Loucy (cell line): ENCODE data around the gene BCAS3.

Experiments
- EZH2phosphoT487 ChIP-seq: fragments of 200-600 bp; IDR thresholded peaks from 2 replicates; pipeline ENCODE4 v1.6.1; 2018; ENCODE audit warnings: antibody characterized with exemption, mild to moderate bottlenecking, moderate library complexity, borderline replicate concordance
- TF ChIP-seq, protein P1 (sequence below): fragments of 200-600 bp; sonication (generic); conservative IDR thresholded peaks from 2 replicates; pipeline ENCODE4 v1.5.1; 2014; ENCODE audit warnings: mild to moderate bottlenecking, antibody characterized with exemption, low read length

DNA sequence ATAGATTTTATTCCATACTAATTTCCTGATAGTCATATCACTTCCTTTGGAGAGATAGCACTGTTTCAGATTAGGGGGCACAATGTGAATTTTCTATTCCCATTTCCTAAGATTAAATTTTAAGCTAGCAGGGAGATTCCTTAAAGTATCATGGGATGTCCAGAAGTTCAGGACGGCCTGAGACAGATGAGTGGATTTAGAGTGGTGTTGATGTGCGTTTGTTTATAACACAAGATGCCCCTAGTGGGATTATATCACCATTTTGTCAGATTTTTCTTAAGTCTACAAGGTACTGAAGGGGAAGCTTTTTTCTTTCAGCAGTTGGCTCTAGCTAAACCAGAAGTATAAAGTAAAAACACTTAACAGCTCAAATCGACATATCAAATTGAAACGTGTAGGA, 538.4 kb downstream of the BCAS3 start:
- TF ChIP-seq, protein P1, sequence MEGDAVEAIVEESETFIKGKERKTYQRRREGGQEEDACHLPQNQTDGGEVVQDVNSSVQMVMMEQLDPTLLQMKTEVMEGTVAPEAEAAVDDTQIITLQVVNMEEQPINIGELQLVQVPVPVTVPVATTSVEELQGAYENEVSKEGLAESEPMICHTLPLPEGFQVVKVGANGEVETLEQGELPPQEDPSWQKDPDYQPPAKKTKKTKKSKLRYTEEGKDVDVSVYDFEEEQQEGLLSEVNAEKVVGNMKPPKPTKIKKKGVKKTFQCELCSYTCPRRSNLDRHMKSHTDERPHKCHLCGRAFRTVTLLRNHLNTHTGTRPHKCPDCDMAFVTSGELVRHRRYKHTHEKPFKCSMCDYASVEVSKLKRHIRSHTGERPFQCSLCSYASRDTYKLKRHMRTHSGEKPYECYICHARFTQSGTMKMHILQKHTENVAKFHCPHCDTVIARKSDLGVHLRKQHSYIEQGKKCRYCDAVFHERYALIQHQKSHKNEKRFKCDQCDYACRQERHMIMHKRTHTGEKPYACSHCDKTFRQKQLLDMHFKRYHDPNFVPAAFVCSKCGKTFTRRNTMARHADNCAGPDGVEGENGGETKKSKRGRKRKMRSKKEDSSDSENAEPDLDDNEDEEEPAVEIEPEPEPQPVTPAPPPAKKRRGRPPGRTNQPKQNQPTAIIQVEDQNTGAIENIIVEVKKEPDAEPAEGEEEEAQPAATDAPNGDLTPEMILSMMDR = no peak
- TF ChIP-seq EZH2phosphoT487 = no peak
